HT-29 (cell line): ENCODE data around the gene SULT1A2. TPM values are rescaled to one million over a fixed set of nuclear protein-coding genes. Genes with fewer than 3 reads are reported as not detected.
"Not testable (repeated sequence)": the region's sequence is repeated elsewhere in the genome, so short reads cannot be mapped to it uniquely, and the experiment has no call there.

Experiments used
- DNase-seq: peaks from one replicate; pipeline ENCODE4 v3.0.0-alpha.2; 2015; ENCODE audit warnings: low spot score
- total RNA-seq: library from RNA; depleted of rRNA; stranded (reverse); fragments of >200 nt; shearing (Covaris generic); gene quantifications from 2 replicates; pipeline ENCODE4 v1.2.3, GENCODE V29; 2014; rRNA removed

Gene SULT1A2
- total RNA-seq, 1 experiment from 2014 or later: 1.7 TPM

- DNase-seq: no peak
Measured at GRCh38 chr16:28558456-28558855, 38.4 kb downstream of the SULT1A2 start.

GRCh38 chr16:28556914-28557320, 39.9 kb downstream of the SULT1A2 start:
- DNase-seq: no peak

- no peak for DNase-seq
Measured at GRCh38 chr16:28555561-28555960, 41.3 kb downstream of the SULT1A2 start.

GRCh38 chr16:28554634-28555423, 42.0 kb downstream of the SULT1A2 start:
- DNase-seq: no peak

GRCh38 chr16:28553776-28554633, 42.8 kb downstream of the SULT1A2 start, which contains the start of gene SGF29:
Gene SGF29 (plus strand): TSS chr16:28553920. CDS start chr16:28581070, 27,150 bp downstream.
- DNase-seq: peak; percentile 92

- DNase-seq: peak; percentile 44
Measured at GRCh38 chr16:28549301-28549899, 47.5 kb downstream of the SULT1A2 start.

- DNase-seq: no peak
Measured at GRCh38 chr16:28548306-28548802, 48.5 kb downstream of the SULT1A2 start.

GRCh38 chr16:28546626-28547025, 50.2 kb downstream of the SULT1A2 start:
- no peak for DNase-seq

- not testable (repeated sequence) for DNase-seq
Measured at GRCh38 chr16:28545964-28546363, 50.9 kb downstream of the SULT1A2 start.

GRCh38 chr16:28544998-28545397, 51.9 kb downstream of the SULT1A2 start:
- DNase-seq: no peak

GRCh38 chr16:28543072-28543471, 53.8 kb downstream of the SULT1A2 start:
- peak; percentile 45 for DNase-seq

- DNase-seq: no peak
Measured at GRCh38 chr16:28542646-28543045, 54.2 kb downstream of the SULT1A2 start.

Other genes starting within 250 kb of the SULT1A2 start
- 1.2 TPM in 1 of 2 replicates, not detected in the other for gene NPIPB6, start 233.5 kb downstream of the SULT1A2 start, total RNA-seq
- 110 and 114 TPM in 2 replicates for gene EIF3CL, start 193.2 kb downstream of the SULT1A2 start, total RNA-seq
- gene NPIPB7, start 124.7 kb downstream of the SULT1A2 start, total RNA-seq: not detected in 2 replicates
- gene CLN3, start 105.0 kb downstream of the SULT1A2 start, total RNA-seq: 28.0 and 37.8 TPM in 2 replicates
- 0.05 TPM in 1 of 2 replicates, not detected in the other for gene APOBR, start 102.4 kb downstream of the SULT1A2 start, total RNA-seq
- gene IL27, start 90.2 kb downstream of the SULT1A2 start, total RNA-seq: not detected in 2 replicates
- 0.34 and 0.56 TPM in 2 replicates for gene NUPR1, start 58.1 kb downstream of the SULT1A2 start, total RNA-seq
- 19.1 and 29.9 TPM in 2 replicates for gene SGF29, start 43.1 kb downstream of the SULT1A2 start, total RNA-seq
- gene SULT1A1, start 13.0 kb upstream of the SULT1A2 start, total RNA-seq: 30.9 and 35.7 TPM in 2 replicates
- gene NPIPB8, start 41.0 kb upstream of the SULT1A2 start, total RNA-seq: 0.15 and 0.42 TPM in 2 replicates
- gene EIF3C, start 114.4 kb upstream of the SULT1A2 start, total RNA-seq: 358 and 396 TPM in 2 replicates
- 1.2 TPM in 1 of 2 replicates, not detected in the other for gene NPIPB9, start 154.7 kb upstream of the SULT1A2 start, total RNA-seq
- 74.1 and 86.9 TPM in 2 replicates for gene ATXN2L, start 225.9 kb upstream of the SULT1A2 start, total RNA-seq
- 376 and 403 TPM in 2 replicates for gene TUFM, start 249.3 kb upstream of the SULT1A2 start, total RNA-seq